H7 (cell line): Measurements from ENCODE around the gene RUNX1. TPM values are rescaled to one million over a fixed set of nuclear protein-coding genes. Genes with fewer than 3 reads are reported as not detected.

Experiments used
- DNase-seq: peaks from one replicate; pipeline ENCODE4 v3.0.0; 2012
- H3K27me3 ChIP-seq: 2 replicates; pipeline ENCODE4 v1.6.0; 2011; ENCODE audit warnings: mild to moderate bottlenecking, low read length; ENCODE audit not compliant: control insufficient read depth, insufficient read depth
- H3K36me3 ChIP-seq: replicated peaks from 2 replicates; pipeline ENCODE4 v1.5.1; 2011; ENCODE audit warnings: low read length; ENCODE audit not compliant: control insufficient read depth, insufficient read depth
- H3K4me3 ChIP-seq: 2 replicates; pipeline ENCODE4 v1.5.1; 2011; ENCODE audit warnings: low read depth, mild to moderate bottlenecking, control low read depth, low read length, moderate library complexity; ENCODE audit not compliant: insufficient read depth
- total RNA-seq: library from RNA; depleted of rRNA; stranded (reverse); fragments of >200 nt; shearing (Covaris generic); gene quantifications from 2 replicates; pipeline ENCODE4 v1.2.3, GENCODE V29; 2014

RUNX1 gene
- total RNA-seq, 1 experiment from 2014 or later = 0.48 TPM

DNA sequence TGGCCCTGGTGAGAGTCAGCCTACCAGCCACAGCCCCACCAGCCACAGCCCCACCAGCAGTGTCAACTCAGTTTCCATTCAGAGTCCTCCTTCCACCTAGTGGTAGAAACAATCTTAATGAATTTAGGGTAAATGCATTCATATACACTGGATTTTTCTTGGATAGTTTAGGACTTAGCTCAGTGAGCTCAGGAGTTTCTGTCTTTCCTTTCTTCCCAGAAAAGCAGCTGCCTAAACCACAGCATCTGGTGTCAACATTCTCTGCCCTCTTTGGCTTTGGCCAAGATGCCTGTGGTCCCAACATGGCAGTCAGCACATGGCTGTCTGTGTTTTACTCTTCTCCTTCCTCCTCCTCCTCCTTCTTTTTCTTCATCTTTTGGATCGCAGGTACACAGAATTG is 286.3 kb downstream of the RUNX1 start:
- Histone ChIP-seq H3K36me3 (no peaks in the 10 kb centered on the region), H3K27me3 (no peaks in the 10 kb centered on the region), H3K4me3 (no peak overlapping the region)
- no peak for DNase-seq

DNA sequence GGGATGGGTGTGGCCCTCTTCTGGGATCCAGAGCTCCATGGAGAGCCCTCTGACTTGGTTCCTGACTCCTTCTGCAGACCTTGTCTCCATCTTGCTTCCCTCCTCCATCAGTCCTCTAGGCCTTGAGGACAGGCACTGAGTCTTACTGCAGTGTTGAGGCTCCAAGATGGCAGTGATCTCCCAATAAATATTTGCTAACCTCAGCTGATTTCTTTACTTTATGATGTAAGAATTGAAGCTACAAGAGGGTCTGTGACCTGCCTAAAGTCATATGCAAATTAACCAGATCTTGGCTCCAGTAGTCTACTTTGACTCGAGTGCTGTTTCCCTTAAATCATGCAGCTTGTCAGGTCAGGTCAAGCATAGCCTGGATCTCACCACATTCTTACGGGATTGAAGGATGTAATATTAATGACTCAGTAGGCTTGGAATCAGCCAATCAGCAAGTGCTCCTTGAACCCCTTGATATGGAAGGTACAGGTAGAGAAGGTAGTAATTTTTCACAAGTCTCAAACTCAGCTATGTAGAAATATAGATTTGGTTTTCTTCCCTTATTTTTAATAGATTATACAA is 287.3 kb downstream of the RUNX1 start:
- no peaks in the 10 kb centered on the region for H3K27me3 ChIP-seq

DNA sequence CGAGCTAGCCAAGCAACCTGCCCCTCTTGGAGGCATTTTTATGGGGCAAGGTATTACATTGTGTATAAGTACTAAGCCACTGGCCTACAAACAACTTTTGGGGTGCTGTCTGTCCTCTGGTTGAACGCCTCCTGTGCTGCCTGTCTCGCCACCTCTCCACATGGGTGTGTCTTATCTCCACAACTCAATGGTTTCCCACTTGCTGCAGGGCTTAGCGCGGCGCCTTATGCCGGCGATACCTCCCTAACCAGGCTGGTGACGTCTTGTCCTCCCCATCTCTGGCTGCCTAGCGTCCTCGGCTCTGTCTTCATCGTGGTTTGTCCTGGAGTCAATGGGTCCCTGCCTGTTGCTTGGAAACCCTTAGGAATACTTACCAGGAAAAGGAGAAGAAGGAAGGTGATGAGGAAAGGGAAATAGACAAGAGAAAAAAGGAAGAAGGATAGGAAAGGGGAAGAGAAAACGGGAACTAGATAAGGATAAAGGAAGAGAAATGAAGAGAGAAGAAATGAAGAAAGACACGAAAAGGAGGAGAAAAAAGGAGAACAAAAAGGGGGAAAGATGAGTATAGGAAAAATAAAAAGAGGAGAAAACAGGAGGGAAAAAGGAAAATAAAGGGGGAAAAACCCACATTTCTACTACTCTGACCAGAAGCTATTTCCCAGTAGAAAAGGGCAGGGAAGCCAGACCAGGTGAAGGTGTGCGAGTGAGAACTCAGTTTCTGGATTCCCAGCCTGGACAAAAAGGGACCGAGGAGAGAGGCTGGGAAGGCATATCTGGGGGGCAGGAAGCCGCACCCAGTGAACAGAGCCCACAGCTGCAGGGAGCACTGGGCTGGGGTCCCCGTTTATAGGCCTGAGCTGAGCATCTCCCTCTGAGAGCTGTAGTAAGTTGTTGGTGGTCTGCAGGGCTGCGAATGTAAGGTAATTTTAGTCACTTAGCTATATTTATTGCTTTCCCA is 294.1 kb downstream of the RUNX1 start:
- Histone ChIP-seq H3K27me3 (no peaks in the 10 kb centered on the region), H3K36me3 (no peaks in the 10 kb centered on the region), H3K4me3 (no peak overlapping the region)
- DNase-seq = no peak

More for the DNA sequence above, 287.3 kb downstream of the RUNX1 start:
- Histone ChIP-seq H3K36me3 (no peaks in the 10 kb centered on the region), H3K4me3 (no peak overlapping the region)
- DNase-seq = no peak

DNA sequence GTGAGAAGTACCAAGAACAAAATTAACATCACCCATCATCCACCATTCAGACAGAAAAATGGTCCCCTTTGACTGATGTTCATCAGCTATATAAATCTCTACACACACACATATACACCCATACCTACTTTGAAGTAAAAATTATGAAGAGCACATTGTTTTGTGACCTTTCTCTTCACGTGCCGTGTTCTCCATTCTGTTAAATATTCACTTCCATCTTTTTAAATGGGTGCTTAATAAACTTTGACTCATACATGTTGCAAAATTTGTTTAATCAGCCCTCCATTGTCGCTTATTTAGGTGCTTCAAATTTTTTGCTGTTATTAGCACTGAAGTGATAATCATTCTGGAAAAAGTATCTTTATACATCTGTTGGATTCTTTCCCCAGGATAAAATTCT is 300.2 kb downstream of the RUNX1 start:
- no peak overlapping the region for H3K4me3 ChIP-seq

DNA sequence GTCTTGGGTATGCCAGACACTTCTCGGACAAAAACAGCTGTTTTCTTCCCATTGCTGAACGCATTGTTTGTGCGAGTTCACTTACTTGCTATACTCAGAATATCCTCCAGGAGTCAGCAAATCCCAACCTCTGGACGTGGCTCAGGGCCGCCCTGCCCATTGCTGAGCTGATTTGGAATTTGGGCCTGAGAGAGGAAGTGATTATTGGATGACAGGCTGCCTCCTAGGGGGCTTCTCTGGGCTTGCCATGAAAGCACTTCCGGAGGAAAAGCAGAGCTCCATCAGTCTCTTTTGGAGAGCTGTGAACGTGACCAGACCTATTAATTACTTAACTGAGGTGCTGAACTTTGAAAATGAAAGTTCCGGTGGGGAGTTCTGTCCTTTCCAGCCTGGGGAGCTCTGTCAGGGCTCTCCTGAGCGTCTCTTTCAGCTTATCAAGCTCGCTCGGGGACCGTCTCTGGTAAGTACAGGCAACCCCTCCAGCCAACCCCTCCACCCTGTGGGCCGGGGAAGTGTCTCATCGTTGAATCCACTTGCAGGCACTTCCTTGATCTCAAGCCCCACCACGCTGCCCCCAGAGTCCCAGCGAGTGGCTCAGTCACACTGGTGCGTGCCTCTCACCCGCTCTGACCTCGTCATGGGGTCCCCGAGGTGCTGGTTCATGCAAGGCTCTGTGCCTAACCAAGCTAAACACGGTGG is 303.4 kb downstream of the RUNX1 start:
- Histone ChIP-seq H3K27me3 (no peaks in the 10 kb centered on the region; the same call in 1 of the 2 replicates), H3K36me3 (no peaks in the 10 kb centered on the region), H3K4me3 (no peak overlapping the region)
- DNase-seq = peak; percentile 85

More for the DNA sequence above, 300.2 kb downstream of the RUNX1 start:
- H3K27me3 ChIP-seq = no peaks in the 10 kb centered on the region
- no peaks in the 10 kb centered on the region for H3K36me3 ChIP-seq
- DNase-seq = no peak

DNA sequence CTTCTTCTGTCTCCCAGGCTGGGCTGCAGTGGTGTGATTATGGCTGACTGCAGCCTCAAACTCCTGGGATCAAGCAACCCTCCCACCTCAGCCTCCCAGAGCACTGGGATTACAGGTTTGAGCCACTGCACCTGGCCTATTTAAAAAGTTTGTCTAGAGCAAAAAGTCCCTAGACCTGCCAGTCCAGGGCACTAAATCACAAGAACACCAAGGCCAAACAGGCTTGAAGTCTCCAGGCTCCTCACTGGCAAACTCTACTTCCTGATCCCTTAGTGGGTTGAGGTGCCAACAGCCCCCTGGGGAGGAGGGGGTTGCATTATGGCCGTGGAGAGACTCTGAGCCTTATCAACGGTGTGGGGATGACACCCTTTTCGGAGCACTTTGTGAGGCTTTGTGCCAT is 304.3 kb downstream of the RUNX1 start:
- no peak for DNase-seq
- no peak overlapping the region for H3K4me3 ChIP-seq
- no peaks in the 10 kb centered on the region; the same call in 1 of the 2 replicates for H3K27me3 ChIP-seq
- no peaks in the 10 kb centered on the region for H3K36me3 ChIP-seq

DNA sequence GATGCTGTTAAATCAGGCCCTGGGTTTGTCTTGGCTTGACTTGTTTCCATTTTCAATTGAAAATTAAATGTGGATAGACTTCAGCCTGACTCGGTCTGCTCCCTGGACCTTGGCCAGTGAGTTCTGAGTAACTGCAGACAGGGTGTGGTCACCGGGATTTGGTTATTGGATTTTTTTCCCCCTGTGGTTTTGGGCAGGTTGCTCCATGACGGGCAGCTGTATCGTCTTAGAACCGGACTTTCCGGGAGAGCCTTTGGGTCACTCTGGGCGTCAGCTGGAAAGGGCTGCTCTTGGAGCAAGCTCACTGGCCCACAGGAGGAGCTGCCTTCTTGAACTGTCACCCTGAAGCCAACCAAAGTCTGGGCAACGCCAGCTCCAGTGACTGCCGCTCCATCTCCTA is 305.3 kb downstream of the RUNX1 start:
- no peaks in the 10 kb centered on the region; the same call in 1 of the 2 replicates for H3K27me3 ChIP-seq
- no peaks in the 10 kb centered on the region for H3K36me3 ChIP-seq
- no peak for DNase-seq
- no peak overlapping the region for H3K4me3 ChIP-seq

DNA sequence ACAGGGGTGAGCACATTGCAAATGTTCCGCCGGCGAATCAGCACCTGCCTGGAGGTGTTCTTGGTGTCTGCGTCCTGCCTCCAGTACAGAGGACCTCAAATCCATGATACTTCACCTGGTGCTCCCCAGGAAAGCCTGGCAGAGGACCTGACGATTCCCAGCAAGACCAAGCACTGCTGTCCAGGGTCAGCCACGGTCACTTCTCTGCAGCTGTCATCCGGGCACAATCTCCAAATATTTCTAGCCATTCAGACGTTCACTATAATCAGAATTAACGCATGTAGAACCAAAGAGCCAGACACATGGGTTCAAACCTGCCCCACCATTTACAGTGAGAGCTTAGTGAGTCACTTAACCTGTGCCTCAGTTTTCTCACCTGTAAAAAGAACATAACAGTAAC is 305.8 kb downstream of the RUNX1 start:
- H3K4me3 ChIP-seq = no peak overlapping the region
- H3K27me3 ChIP-seq = no peaks in the 10 kb centered on the region; the same call in 1 of the 2 replicates
- no peak for DNase-seq
- H3K36me3 ChIP-seq = no peaks in the 10 kb centered on the region

DNA sequence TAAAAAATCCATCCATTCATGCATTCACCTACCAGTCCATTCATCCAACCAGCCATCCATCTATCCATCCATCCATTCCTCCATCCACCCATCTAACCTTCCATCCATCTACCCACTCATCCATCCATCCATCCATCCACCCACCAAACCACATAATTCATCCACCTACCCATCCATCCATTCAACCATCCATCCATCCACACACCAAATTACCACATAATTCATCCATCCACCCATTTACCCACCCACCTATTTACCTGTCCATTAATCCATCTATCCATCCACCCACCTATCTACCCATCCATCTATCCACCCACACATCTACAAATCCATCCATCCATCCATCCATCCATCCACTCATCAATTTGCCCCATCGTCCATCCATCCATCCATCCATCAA is 308.9 kb downstream of the RUNX1 start:
- Histone ChIP-seq H3K4me3 (no peak overlapping the region), H3K27me3 (no peaks in the 10 kb centered on the region; the same call in 1 of the 2 replicates), H3K36me3 (no peaks in the 10 kb centered on the region)
- DNase-seq = no peak
